Nephron (organoid): Measurements from ENCODE around the gene SYNGR3.

ENCODE experiments used
- H3K27ac Mint-ChIP-seq, 3 experiments: 2 replicates each; pipeline ENCODE4 v1.8.0; 2020; ENCODE audit warnings: mixed read lengths in 3 of 3, mild to moderate bottlenecking in 2 of 3, moderate library complexity in 1 of 3
- H3K27me3 Mint-ChIP-seq: 2 replicates; pipeline ENCODE4 v1.8.0; 2021; ENCODE audit warnings: low read depth, mild to moderate bottlenecking, moderate library complexity, mixed read lengths
- H3K36me3 Mint-ChIP-seq: 2 replicates; pipeline ENCODE4 v1.8.0; 2020; ENCODE audit warnings: low read depth, mixed read lengths
- H3K4me1 Mint-ChIP-seq: 2 replicates; pipeline ENCODE4 v1.8.0; 2020; ENCODE audit warnings: mixed read lengths
- H3K4me3 Mint-ChIP-seq, 3 experiments: 2 replicates each; pipeline ENCODE4 v1.8.0; 2020; ENCODE audit warnings: mild to moderate bottlenecking in 3 of 3, mixed read lengths in 3 of 3, moderate library complexity in 2 of 3
- H3K9me3 Mint-ChIP-seq: 2 replicates; pipeline ENCODE4 v1.8.0; 2020; ENCODE audit warnings: mixed read lengths
- CTCF ChIP-seq, 3 experiments: fragments of 200-600 bp; sonication (generic); IDR thresholded peaks; one replicate each; pipeline ENCODE4 v1.5.0; 2021; ENCODE audit warnings: antibody characterized with exemption in 3 of 3; ENCODE audit not compliant: unreplicated experiment in 3 of 3

The SYNGR3 gene

GRCh38 chr16:1942810-1943726 lies 46.7 kb upstream of the SYNGR3 start, which contains the start of gene MSRB1:
MSRB1 (minus strand) TSS chr16:1943199; CDS start chr16:1943156, 43 bp downstream.
- Mint-ChIP-seq H3K4me3 (peak within 1 kb of the TSS; percentile 85 to 93 (median 88)), H3K27ac (peak within 1 kb of the TSS in 2 of 3 experiments; percentile 78 to 87), H3K36me3 (peaks cover 5% of the 10 kb centered on the region), H3K9me3 (no peaks in the 10 kb centered on the region), H3K27me3 (no peaks in the 10 kb centered on the region), H3K4me1 (peaks cover 6% of the 10 kb centered on the region)
- no peak for TF ChIP-seq CTCF (IDR thresholded peaks at IDR 0.05; ENCODE audit: unreplicated experiment in 3 of 3)

GRCh38 chr16:1944612-1945199 lies 45.1 kb upstream of the SYNGR3 start:
- H3K4me3 Mint-ChIP-seq, result peak overlapping the region; percentile 65 to 93 (median 85)
- H3K9me3 Mint-ChIP-seq, result no peaks in the 10 kb centered on the region
- no peaks in the 10 kb centered on the region for H3K36me3 Mint-ChIP-seq
- H3K4me1 Mint-ChIP-seq, result peaks cover 6% of the 10 kb centered on the region
- no peak for TF ChIP-seq CTCF (IDR thresholded peaks at IDR 0.05; ENCODE audit: unreplicated experiment in 3 of 3)
- no peaks in the 10 kb centered on the region for H3K27me3 Mint-ChIP-seq
- H3K27ac Mint-ChIP-seq, result peak overlapping the region in 2 of 3 experiments; percentile 40 to 55

- Mint-ChIP-seq H3K27ac (no peak overlapping the region), H3K27me3 (no peaks in the 10 kb centered on the region), H3K4me1 (peaks cover 6% of the 10 kb centered on the region), H3K9me3 (no peaks in the 10 kb centered on the region), H3K36me3 (no peaks in the 10 kb centered on the region), H3K4me3 (no peak overlapping the region)
- no peak for TF ChIP-seq CTCF (IDR thresholded peaks at IDR 0.05; ENCODE audit: unreplicated experiment in 3 of 3)
Observed at GRCh38 chr16:1945559-1946391, 44.0 kb upstream of the SYNGR3 start.

GRCh38 chr16:1946495-1947368 lies 43.0 kb upstream of the SYNGR3 start:
- Mint-ChIP-seq H3K4me1 (peaks cover under 1% of the 10 kb centered on the region), H3K4me3 (no peak overlapping the region), H3K27ac (no peak overlapping the region), H3K9me3 (no peaks in the 10 kb centered on the region), H3K36me3 (no peaks in the 10 kb centered on the region), H3K27me3 (no peaks in the 10 kb centered on the region)
- TF ChIP-seq CTCF (IDR thresholded peaks at IDR 0.05; ENCODE audit: unreplicated experiment in 3 of 3), result no peak

- H3K4me3 Mint-ChIP-seq, result no peak overlapping the region
- no peaks in the 10 kb centered on the region for H3K36me3 Mint-ChIP-seq
- H3K9me3 Mint-ChIP-seq, result no peaks in the 10 kb centered on the region
Observed at GRCh38 chr16:1947369-1947670, 42.5 kb upstream of the SYNGR3 start.

More at GRCh38 chr16:1947369-1947670, 42.5 kb upstream of the SYNGR3 start:
- Mint-ChIP-seq H3K27ac (no peak overlapping the region), H3K27me3 (no peaks in the 10 kb centered on the region), H3K4me1 (no peaks in the 10 kb centered on the region)
- TF ChIP-seq CTCF (IDR thresholded peaks at IDR 0.05; ENCODE audit: unreplicated experiment in 3 of 3), result no peak
